WTC11 (cell line): Measurements from ENCODE around the gene MACROD2.

ENCODE experiments used
- AFF4 ChIP-seq: sonication (generic); formaldehyde crosslinking; IDR thresholded peaks from 2 replicates; pipeline ENCODE4 v1.8.1; 2023; ENCODE audit warnings: mild to moderate bottlenecking, missing genetic modification reagents, borderline replicate concordance
- ATF2 ChIP-seq: sonication (generic); formaldehyde crosslinking; IDR thresholded peaks from 2 replicates; pipeline ENCODE4 v1.8.1; 2022; ENCODE audit warnings: low read depth, missing genetic modification reagents, borderline replicate concordance
- CTCF ChIP-seq: fragments of 200-600 bp; IDR thresholded peaks from 2 replicates; pipeline ENCODE4 v1.8.0; 2022; ENCODE audit warnings: antibody characterized with exemption
- ELF4 ChIP-seq: sonication (generic); formaldehyde crosslinking; IDR thresholded peaks from 2 replicates; pipeline ENCODE4 v1.8.1; 2022; ENCODE audit warnings: low read depth, mild to moderate bottlenecking, moderate library complexity, missing genetic modification reagents
- ESRRA ChIP-seq: sonication (generic); formaldehyde crosslinking; IDR thresholded peaks from 2 replicates; pipeline ENCODE4 v1.8.1; 2022; ENCODE audit warnings: mild to moderate bottlenecking, missing genetic modification reagents, borderline replicate concordance
- GABPB1 ChIP-seq: sonication (generic); formaldehyde crosslinking; IDR thresholded peaks from 2 replicates; pipeline ENCODE4 v1.8.1; 2023; ENCODE audit warnings: mild to moderate bottlenecking, missing genetic modification reagents
- HMGXB4 ChIP-seq: sonication (generic); formaldehyde crosslinking; IDR thresholded peaks from 2 replicates; pipeline ENCODE4 v1.8.1; 2023; ENCODE audit warnings: mild to moderate bottlenecking, moderate library complexity, missing genetic modification reagents
- JUN ChIP-seq: sonication (generic); formaldehyde crosslinking; IDR thresholded peaks from 2 replicates; pipeline ENCODE4 v1.8.0; 2023; ENCODE audit warnings: mild to moderate bottlenecking, missing genetic modification reagents
- MAX ChIP-seq: sonication (generic); formaldehyde crosslinking; IDR thresholded peaks from 2 replicates; pipeline ENCODE4 v1.8.0; 2022; ENCODE audit warnings: mild to moderate bottlenecking, missing genetic modification reagents
- MXD4 ChIP-seq: fragments of 250-450 bp; sonication (Bioruptor Pico); IDR thresholded peaks from 2 replicates; pipeline ENCODE4 v1.8.0; 2021; ENCODE audit warnings: mild to moderate bottlenecking, moderate library complexity, borderline replicate concordance
- SP1 ChIP-seq: sonication (generic); formaldehyde crosslinking; conservative IDR thresholded peaks from 2 replicates; pipeline ENCODE4 v1.8.1; 2022; ENCODE audit warnings: missing genetic modification reagents

- no peak for TF ChIP-seq CTCF
- no peak for TF ChIP-seq GABPB1 (CRISPR knock-in tag)
- TF ChIP-seq ELF4 (CRISPR knock-in tag), result no peak
- TF ChIP-seq HMGXB4, result no peak
- no peak for TF ChIP-seq MXD4
- no peak for TF ChIP-seq MAX (CRISPR knock-in tag)
- no peak for TF ChIP-seq AFF4 (CRISPR knock-in tag)
- TF ChIP-seq ATF2 (CRISPR knock-in tag), result no peak
- no peak for TF ChIP-seq SP1
- no peak for TF ChIP-seq ESRRA (CRISPR knock-in tag)
- no peak for TF ChIP-seq JUN (CRISPR knock-in tag)
Observed at GRCh38 chr20:15296422-15296821, 1301.1 kb downstream of the MACROD2 start.
